Stimulated activated CD4-positive, alpha-beta T cell treated with anti-CD3 and anti-CD28 coated beads, Interleukin-2, amount 100 ng/mL, for 24 hours (primary cell): ENCODE results near the gene ITPR2.
"Not testable (repeated sequence)": the region's sequence is repeated elsewhere in the genome, so short reads cannot be mapped to it uniquely, and the experiment has no call there.

Source experiments
- DNase-seq, 2 donors: peaks; one replicate each; pipeline ENCODE4 v3.0.0-alpha.2; 2020

The ITPR2 gene

GRCh38 chr12:26697217-26697616 is 135.8 kb downstream of the ITPR2 start:
- DNase-seq, result no peak

GRCh38 chr12:26696613-26697092 is 136.3 kb downstream of the ITPR2 start:
- no peak for DNase-seq

GRCh38 chr12:26696048-26696612 is 136.9 kb downstream of the ITPR2 start:
- no peak for DNase-seq

GRCh38 chr12:26694402-26694801 is 138.6 kb downstream of the ITPR2 start:
- no peak for DNase-seq

GRCh38 chr12:26692407-26692806 is 140.6 kb downstream of the ITPR2 start:
- DNase-seq, result no peak

- DNase-seq, result no peak
Observed at GRCh38 chr12:26691234-26691970, 141.6 kb downstream of the ITPR2 start.

- no peak for DNase-seq
Observed at GRCh38 chr12:26690601-26691000, 142.4 kb downstream of the ITPR2 start.

GRCh38 chr12:26689281-26689841 is 143.6 kb downstream of the ITPR2 start:
- DNase-seq, result no peak

- DNase-seq, result no peak
Observed at GRCh38 chr12:26688344-26688904, 144.6 kb downstream of the ITPR2 start.

- no peak for DNase-seq
Observed at GRCh38 chr12:26686408-26686807, 146.6 kb downstream of the ITPR2 start.

- DNase-seq, result no peak
Observed at GRCh38 chr12:26684101-26684500, 148.9 kb downstream of the ITPR2 start.

GRCh38 chr12:26683443-26683842 is 149.6 kb downstream of the ITPR2 start:
- DNase-seq, result no peak

GRCh38 chr12:26680727-26681455 is 152.1 kb downstream of the ITPR2 start:
- no peak for DNase-seq

- DNase-seq, result no peak
Observed at GRCh38 chr12:26678697-26679660, 154.0 kb downstream of the ITPR2 start.

- DNase-seq, result not testable (repeated sequence)
Observed at GRCh38 chr12:26671487-26671886, 161.5 kb downstream of the ITPR2 start.

GRCh38 chr12:26668847-26669246 is 164.1 kb downstream of the ITPR2 start:
- no peak for DNase-seq

- no peak for DNase-seq
Observed at GRCh38 chr12:26668230-26668629, 164.8 kb downstream of the ITPR2 start.

- DNase-seq, result no peak
Observed at GRCh38 chr12:26666286-26666685, 166.7 kb downstream of the ITPR2 start.

- DNase-seq, result no peak
Observed at GRCh38 chr12:26661399-26661798, 171.6 kb downstream of the ITPR2 start.

- DNase-seq, result no peak
Observed at GRCh38 chr12:26659930-26660329, 173.1 kb downstream of the ITPR2 start.

- DNase-seq, result no peak
Observed at GRCh38 chr12:26658991-26659390, 174.0 kb downstream of the ITPR2 start.

GRCh38 chr12:26654623-26655022 is 178.4 kb downstream of the ITPR2 start:
- no peak for DNase-seq
